Mesendoderm (in vitro differentiated cells): ENCODE results near the gene IL17REL. TPM values are rescaled to one million over a fixed set of nuclear protein-coding genes. Genes with fewer than 3 reads are reported as not detected.
"Not testable (repeated sequence)": the region's sequence is repeated elsewhere in the genome, so short reads cannot be mapped to it uniquely, and the experiment has no call there.

Experiments
- DNase-seq: peaks from one replicate; pipeline ENCODE4 v3.0.0; 2013
- H2AK5ac ChIP-seq: 2 replicates; pipeline ENCODE4 v1.6.1; 2013; ENCODE audit warnings: low read length, inconsistent platforms
- H2BK120ac ChIP-seq: 2 replicates; pipeline ENCODE4 v1.6.1; 2013; ENCODE audit warnings: low read depth, mild to moderate bottlenecking, low read length, moderate library complexity, mixed read lengths
- H2BK15ac ChIP-seq: replicated peaks from 2 replicates; pipeline ENCODE4 v1.6.1; 2013; ENCODE audit warnings: low read depth, mild to moderate bottlenecking, moderate library complexity
- H2BK5ac ChIP-seq: 2 replicates; pipeline ENCODE4 v1.6.1; 2013; ENCODE audit warnings: low read length, inconsistent platforms
- H3K18ac ChIP-seq: 2 replicates; pipeline ENCODE4 v1.6.1; 2013; ENCODE audit warnings: mild to moderate bottlenecking, low read length, mixed read lengths
- H3K23ac ChIP-seq: one replicate; pipeline ENCODE4 v1.6.1; 2013; ENCODE audit warnings: low read length
- H3K27ac ChIP-seq: 2 replicates; pipeline ENCODE4 v1.5.1; 2013; ENCODE audit warnings: low read depth, mild to moderate bottlenecking, inconsistent platforms, low read length, moderate library complexity
- H3K27me3 ChIP-seq: 2 replicates; pipeline ENCODE4 v1.6.1; 2013; ENCODE audit warnings: low read length, control low read depth, mild to moderate bottlenecking, inconsistent platforms; ENCODE audit not compliant: insufficient read depth, poor library complexity
- H3K36me3 ChIP-seq: 2 replicates; pipeline ENCODE4 v1.6.1; 2013; ENCODE audit warnings: low read length, inconsistent platforms; ENCODE audit not compliant: control insufficient read depth, insufficient read depth
- H3K4ac ChIP-seq: one replicate; pipeline ENCODE4 v1.6.1; 2013; ENCODE audit warnings: low read depth, mild to moderate bottlenecking, low read length, moderate library complexity
- H3K4me1 ChIP-seq: 2 replicates; pipeline ENCODE4 v1.6.1; 2013; ENCODE audit warnings: low read depth, low read length, inconsistent platforms; ENCODE audit not compliant: control insufficient read depth
- H3K4me2 ChIP-seq: 2 replicates; pipeline ENCODE4 v1.6.1; 2013; ENCODE audit warnings: low read length
- H3K4me3 ChIP-seq: 2 replicates; pipeline ENCODE4 v1.5.1; 2013; ENCODE audit warnings: mild to moderate bottlenecking, low read length
- H3K56ac ChIP-seq: one replicate; pipeline ENCODE4 v1.6.1; 2013; ENCODE audit warnings: low read length
- H3K79me1 ChIP-seq: 2 replicates; pipeline ENCODE4 v1.6.1; 2013; ENCODE audit warnings: low read length, inconsistent platforms
- H3K79me2 ChIP-seq: 2 replicates; pipeline ENCODE4 v1.6.1; 2013; ENCODE audit warnings: mild to moderate bottlenecking, low read length; ENCODE audit not compliant: control insufficient read depth, insufficient read depth
- H3K9ac ChIP-seq: 2 replicates; pipeline ENCODE4 v1.6.1; 2013; ENCODE audit warnings: low read length, inconsistent platforms
- H4K5ac ChIP-seq: one replicate; pipeline ENCODE4 v1.6.1; 2013; ENCODE audit warnings: low read length
- H4K8ac ChIP-seq: one replicate; pipeline ENCODE4 v1.6.1; 2013; ENCODE audit warnings: low read depth, mild to moderate bottlenecking, control low read depth, low read length, moderate library complexity
- WGBS: extraction: QIAGEN DNeasy Blood & Tissue Kit; methylation state at CpG from one replicate; pipeline ENCODE4 v1.1.7; 2013; ENCODE audit warnings: low lambda C conversion rate, missing lambda C conversion rate; ENCODE audit not compliant: insufficient coverage; ENCODE audit errors: extremely low coverage; 5-methylcytosine and 5-hydroxymethylcytosine counted together
- small RNA-seq: library from polyadenylated mRNA; stranded (forward); fragments of <200 nt; extraction: miRNeasy Mini kit (QIAGEN cat#:217004); gene quantifications from one replicate; pipeline ENCODE3, GENCODE V24; 2013; ENCODE audit not compliant: insufficient read depth

IL17REL gene

GRCh38 chr22:49948116-49948957 is 64.2 kb downstream of the IL17REL start:
- H3K27me3 ChIP-seq: no peaks in the 10 kb centered on the region
- H3K18ac ChIP-seq: no peak overlapping the region
- no peak overlapping the region for H3K4me2 ChIP-seq
- no peak overlapping the region for H2BK15ac ChIP-seq
- DNase-seq: no peak
- H3K4me1 ChIP-seq: no peaks in the 10 kb centered on the region
- H3K4me3 ChIP-seq: no peak overlapping the region
- no peaks in the 10 kb centered on the region for H3K36me3 ChIP-seq
- no peak overlapping the region for H2BK5ac ChIP-seq
- no peaks in the 10 kb centered on the region for H3K79me1 ChIP-seq
- no peak overlapping the region for H4K8ac ChIP-seq
- no peak overlapping the region for H2BK120ac ChIP-seq
- H3K27ac ChIP-seq: no peak overlapping the region
- H3K79me2 ChIP-seq: no peaks in the 10 kb centered on the region
- H3K56ac ChIP-seq: no peak overlapping the region
- H3K23ac ChIP-seq: no peak overlapping the region
- no peak overlapping the region for H3K9ac ChIP-seq
- no CpG with 5 or more reads among the region's 23 CpGs for WGBS
- no peak overlapping the region for H4K5ac ChIP-seq
- no peak overlapping the region for H2AK5ac ChIP-seq
- H3K4ac ChIP-seq: no peak overlapping the region

GRCh38 chr22:49947296-49947622 is 65.3 kb downstream of the IL17REL start:
- H3K4me1 ChIP-seq: no peaks in the 10 kb centered on the region
- H3K27ac ChIP-seq: no peak overlapping the region
- H3K9ac ChIP-seq: no peak overlapping the region
- H3K27me3 ChIP-seq: no peaks in the 10 kb centered on the region
- no CpG with 5 or more reads among the region's 6 CpGs for WGBS
- H2BK15ac ChIP-seq: no peak overlapping the region
- H3K4me2 ChIP-seq: no peak overlapping the region
- no peak for DNase-seq
- no peaks in the 10 kb centered on the region for H3K79me2 ChIP-seq
- H4K5ac ChIP-seq: no peak overlapping the region
- H3K23ac ChIP-seq: no peak overlapping the region
- H3K56ac ChIP-seq: no peak overlapping the region
- no peak overlapping the region for H3K4me3 ChIP-seq
- no peak overlapping the region for H4K8ac ChIP-seq
- H3K18ac ChIP-seq: no peak overlapping the region
- H3K36me3 ChIP-seq: no peaks in the 10 kb centered on the region
- no peaks in the 10 kb centered on the region for H3K79me1 ChIP-seq
- no peak overlapping the region for H2AK5ac ChIP-seq
- H2BK5ac ChIP-seq: no peak overlapping the region
- no peak overlapping the region for H3K4ac ChIP-seq
- H2BK120ac ChIP-seq: no peak overlapping the region

DNA sequence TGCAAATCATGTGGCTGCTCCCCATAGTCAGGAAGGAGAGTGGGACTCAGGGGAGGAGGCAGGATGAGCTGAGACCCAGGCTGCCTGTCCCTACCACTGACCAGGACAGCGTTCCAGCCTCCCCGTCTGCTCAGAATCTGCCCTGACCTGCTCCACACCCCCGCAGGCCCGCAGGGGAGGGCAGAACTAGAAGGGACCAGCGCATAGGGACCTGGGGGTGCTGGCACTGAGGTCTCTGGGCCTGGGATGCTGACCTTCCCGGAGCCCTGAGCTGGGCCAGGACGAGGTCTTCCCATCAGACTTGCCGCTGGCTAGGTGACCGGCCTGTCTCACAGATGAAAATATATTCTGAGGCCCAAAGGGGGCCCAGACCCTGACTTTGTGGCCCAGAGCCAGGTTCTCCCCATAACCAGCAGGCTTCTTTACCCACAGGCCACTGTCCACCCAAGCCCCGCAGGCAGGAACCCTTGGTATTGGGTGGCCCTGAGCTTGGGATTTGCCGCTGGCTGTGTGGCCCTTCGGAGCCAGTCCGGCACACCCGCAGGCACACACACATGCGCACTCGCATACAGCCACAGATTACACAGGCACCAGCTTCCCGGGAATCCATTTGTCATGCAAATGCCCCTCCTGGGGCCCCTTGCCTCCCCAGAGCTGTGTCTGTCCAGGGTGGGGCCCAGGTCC is 65.8 kb downstream of the IL17REL start:
- no peak overlapping the region for H4K5ac ChIP-seq
- no peak overlapping the region for H3K4me3 ChIP-seq
- no peak overlapping the region for H2BK120ac ChIP-seq
- no peaks in the 10 kb centered on the region for H3K4me1 ChIP-seq
- H3K9ac ChIP-seq: no peak overlapping the region
- DNase-seq: no peak
- H2AK5ac ChIP-seq: no peak overlapping the region
- no peak overlapping the region for H3K23ac ChIP-seq
- H3K27ac ChIP-seq: no peak overlapping the region
- H3K4ac ChIP-seq: no peak overlapping the region
- H3K18ac ChIP-seq: no peak overlapping the region
- WGBS: no CpG with 5 or more reads among the region's 17 CpGs
- H3K4me2 ChIP-seq: no peak overlapping the region
- no peak overlapping the region for H2BK5ac ChIP-seq
- H4K8ac ChIP-seq: no peak overlapping the region
- H3K79me1 ChIP-seq: no peaks in the 10 kb centered on the region
- no peaks in the 10 kb centered on the region for H3K79me2 ChIP-seq
- H3K56ac ChIP-seq: no peak overlapping the region
- no peak overlapping the region for H2BK15ac ChIP-seq
- H3K27me3 ChIP-seq: no peaks in the 10 kb centered on the region
- no peaks in the 10 kb centered on the region for H3K36me3 ChIP-seq

GRCh38 chr22:49945042-49945794 is 67.3 kb downstream of the IL17REL start:
- H3K56ac ChIP-seq, H3K4me1 ChIP-seq, H2BK5ac ChIP-seq, H4K8ac ChIP-seq, H4K5ac ChIP-seq, H2BK120ac ChIP-seq, H3K4ac ChIP-seq, H3K9ac ChIP-seq, H3K36me3 ChIP-seq, H3K18ac ChIP-seq, H3K4me2 ChIP-seq, H3K4me3 ChIP-seq, H3K79me2 ChIP-seq, H2AK5ac ChIP-seq, H3K27me3 ChIP-seq, H2BK15ac ChIP-seq, H3K23ac ChIP-seq, H3K79me1 ChIP-seq, H3K27ac ChIP-seq: not testable (repeated sequence)
- DNase-seq: peak; percentile 54
- WGBS: no CpG with 5 or more reads among the region's 17 CpGs

Small RNA genes lying within 50 kb of the gene (small RNA-seq; reads per million reads assigned to genes)
- gene MIR6821: not detected
